ENCODE measurements around the gene ELF5.

ELF5 gene

DNA sequence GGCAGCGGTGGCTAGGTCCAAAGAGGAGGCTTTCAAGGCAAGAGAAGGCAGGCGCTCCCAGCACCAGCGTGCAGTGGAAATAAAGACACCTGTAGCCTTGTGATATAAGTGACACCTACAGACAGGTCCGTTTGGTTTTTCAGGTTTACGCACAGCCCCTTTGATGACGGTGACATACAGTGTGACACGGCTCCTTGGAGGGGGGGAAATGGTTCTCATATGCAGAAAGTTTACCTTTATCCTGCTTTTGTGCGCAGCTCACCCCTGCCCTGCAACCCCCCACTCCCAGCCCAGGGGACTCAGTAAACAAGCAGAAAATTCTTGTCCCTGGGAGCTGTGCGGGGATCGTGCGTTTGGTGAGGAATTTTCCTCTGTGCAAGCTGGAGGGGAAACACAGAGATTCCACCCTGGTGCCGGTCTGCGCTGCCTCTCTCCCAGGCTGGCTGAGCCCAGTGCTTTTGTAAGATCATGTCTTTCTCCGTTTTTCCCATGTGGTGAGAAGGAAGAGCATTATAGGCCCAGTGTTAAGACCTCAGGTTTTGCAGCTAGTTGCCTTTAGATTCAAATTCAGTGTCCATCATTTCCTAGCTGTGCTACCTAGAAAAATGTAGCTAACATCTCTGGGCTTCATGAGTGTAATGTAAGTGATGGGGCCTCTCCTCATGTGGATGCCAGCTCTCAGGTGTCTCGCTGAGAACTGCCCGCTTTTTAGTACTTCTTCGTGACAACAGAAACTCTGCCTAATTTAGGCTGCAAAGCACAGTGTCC is at the start of gene ELF5:
TSS of gene ELF5 (minus strand) at position 113 of the 768 bp plus-strand sequence. CDS start 8,045 bp downstream, outside the sequence.
- no peak for FAIRE-seq

DNA sequence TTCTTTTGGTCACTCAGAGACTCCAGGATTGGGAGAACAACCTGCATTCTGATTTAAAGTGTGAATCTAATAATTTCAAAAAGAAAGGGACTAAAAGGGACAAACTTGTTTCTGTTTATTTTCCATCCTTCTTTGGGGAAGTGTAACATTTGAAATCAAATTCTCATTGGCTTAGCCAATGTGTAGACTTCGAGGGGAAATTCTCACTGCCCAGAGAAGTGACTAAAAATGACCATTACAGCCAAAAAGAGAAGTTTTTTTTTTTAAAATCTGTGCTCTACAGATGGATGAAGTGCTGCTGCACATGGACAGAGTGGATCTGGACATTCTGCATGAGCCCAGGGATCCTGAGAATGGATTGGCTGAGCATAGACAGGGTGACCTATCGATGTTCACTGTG is 49.4 kb upstream of the ELF5 start:
- FAIRE-seq, result no peak

DNA sequence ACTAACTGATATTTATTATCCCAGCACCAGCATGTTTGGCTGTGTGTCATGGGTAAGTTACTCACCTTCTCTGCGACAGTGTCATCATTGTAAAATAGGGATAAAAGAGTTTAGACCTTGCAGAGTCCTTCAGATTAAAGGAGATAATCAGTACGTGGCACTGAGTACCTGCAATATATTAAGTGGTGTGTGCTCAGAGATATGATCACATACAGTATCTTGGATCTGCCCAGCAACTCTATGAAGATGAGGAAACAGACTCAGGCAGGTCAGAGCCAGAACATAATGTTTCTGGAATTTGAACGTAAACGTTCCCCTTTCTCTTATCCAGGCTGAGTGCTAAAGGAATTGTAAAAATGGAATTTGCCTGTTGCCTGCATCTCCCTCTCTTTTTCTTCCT is 46.9 kb upstream of the ELF5 start:
- FAIRE-seq, result no peak

DNA sequence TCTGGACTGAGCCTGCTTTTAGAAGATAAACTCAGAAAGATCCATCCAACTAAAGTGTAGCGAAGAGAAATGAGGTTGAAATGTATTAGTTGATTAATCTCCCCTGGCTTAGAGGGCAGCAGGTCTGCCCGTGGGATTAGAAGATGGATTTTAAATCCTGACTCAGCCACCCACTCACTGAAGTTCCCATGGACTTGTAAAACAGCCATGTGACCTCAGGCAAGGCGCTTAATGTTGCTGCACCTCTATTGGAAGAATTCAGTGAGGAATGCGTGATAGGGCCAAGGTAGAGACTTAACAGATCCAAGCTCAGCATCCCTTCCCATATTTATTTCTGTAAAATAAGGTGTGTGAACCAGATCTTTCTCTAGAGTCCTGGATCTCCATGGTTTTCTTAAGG is 45.1 kb upstream of the ELF5 start:
- FAIRE-seq, result no peak

DNA sequence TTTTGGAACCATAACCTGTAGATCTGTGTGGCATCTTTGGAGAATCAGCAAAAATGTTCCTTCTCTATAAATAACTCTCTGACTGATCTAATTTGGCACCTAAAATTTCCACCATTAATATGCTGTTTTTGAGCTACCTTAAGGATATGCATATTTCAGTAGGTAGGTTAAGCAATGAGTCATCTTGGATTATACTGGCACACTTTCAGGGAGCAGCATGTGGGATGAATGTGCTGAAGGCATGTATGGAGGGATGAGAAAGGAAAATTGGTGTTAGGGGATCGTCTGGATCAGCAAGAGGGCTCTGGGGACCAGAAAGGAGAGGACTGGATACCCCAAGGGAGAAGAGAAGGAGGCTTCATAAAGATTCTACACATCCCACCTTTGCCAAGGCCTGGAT is 44.6 kb upstream of the ELF5 start:
- FAIRE-seq, result no peak

DNA sequence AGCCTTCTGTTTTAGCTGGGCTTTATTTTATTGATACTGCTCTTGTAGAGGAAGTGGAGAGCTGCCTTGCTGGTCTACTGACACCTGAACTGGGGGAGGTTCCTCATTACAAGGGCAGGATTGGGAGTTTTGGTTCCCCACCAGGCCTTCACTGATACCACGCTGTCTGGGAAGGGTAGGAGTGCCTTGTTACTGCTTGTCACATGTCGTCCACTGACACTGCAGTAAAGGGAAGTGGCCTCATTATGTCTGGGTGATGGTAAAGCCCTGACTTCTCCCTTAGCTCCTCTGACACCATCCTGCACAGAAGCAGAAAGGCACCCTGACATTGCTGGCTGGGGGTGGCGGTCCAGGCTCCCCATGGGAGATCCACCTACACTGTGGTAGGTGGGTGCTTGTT is 38.7 kb upstream of the ELF5 start:
- FAIRE-seq, result no peak

DNA sequence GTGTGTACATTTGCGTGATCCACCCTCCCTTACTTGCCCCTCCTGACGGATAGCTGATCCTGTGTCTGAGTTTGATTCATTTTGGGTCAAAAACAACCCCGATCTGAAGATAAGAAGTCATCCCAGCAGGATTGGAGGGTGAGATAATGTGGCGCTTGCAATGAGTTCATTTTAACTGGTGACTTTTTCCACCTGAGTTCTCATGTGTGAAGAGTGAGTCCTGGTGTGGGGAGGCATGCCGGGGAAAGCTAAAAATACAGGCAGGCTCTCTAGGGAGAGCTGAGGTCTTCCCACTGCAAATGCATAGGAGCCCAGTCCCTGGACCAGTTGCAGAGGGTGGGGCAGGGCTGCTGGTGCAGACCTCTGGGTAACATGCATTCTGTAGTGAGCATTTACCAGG is 35.7 kb upstream of the ELF5 start:
- FAIRE-seq, result no peak

DNA sequence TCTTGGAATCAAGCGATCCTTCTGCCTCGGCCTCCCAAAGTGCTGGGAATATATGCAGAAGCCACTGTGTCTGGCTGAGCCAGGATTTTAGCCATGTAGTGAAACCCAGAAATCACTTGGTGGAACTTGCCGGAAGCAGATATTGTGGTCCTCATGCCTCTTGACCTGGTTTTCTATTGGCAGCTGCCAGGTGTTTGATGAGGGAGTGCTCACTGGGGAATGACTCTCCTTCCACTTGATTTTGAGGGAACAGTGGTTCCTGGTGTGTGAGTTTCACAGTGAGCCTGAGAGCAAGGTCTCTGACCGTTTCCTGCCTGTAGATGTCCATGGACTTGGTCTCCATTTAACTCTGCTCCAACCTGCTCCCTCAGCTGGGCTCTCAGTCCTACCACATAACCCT is 34.7 kb upstream of the ELF5 start:
- FAIRE-seq, result no peak

DNA sequence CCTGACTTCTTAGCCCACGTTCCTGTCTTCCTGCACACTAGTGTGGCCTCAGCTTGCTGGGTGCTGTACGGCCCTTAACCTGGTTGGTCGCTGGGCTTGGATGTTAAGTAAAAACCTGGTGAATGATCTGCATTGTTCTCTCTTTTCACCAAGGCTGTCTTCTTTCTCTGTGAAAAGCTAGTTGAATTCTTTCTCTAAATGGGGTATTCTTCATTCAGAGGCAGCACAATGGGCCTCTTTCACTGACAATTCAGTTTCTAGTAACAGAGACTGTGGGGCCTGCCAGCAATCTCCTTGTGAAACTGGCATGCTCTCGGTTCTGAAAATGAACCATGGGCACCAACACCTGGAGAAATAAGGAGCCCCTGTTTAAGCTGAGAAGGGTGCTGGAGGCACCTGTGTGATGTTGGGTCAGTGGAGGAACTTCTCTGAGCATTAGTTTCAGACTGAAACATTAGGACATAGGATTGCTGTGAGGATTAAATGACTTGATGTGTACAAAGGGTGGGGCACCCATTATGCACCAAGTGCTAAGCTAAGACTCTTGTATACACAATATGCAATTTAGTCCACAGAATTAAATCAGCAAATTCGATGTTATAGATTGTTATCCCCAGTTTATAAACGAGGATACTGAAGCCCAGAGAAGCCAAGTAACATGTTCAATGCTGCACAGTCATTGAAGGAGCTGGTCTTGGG is 33.1 kb upstream of the ELF5 start:
- no peak for FAIRE-seq

DNA sequence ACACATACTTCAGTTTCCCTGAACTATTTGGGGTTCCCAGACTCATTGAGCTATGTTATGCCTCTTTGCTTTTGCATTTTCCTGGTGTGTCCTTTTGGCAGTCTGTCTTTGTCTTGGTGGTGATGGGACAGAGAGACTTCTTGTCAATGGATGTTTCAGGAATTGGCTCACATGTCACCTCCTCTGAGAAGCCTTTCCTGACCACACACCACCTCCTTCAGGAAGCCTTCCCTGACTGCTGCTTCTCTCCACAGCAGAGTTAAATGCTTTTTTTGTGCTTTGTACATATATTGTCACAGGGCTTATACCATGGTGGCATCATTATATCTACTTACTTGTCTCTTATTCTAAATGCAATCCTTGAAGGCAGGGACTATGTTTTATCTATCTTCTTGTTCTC is 28.5 kb upstream of the ELF5 start:
- FAIRE-seq, result no peak

DNA sequence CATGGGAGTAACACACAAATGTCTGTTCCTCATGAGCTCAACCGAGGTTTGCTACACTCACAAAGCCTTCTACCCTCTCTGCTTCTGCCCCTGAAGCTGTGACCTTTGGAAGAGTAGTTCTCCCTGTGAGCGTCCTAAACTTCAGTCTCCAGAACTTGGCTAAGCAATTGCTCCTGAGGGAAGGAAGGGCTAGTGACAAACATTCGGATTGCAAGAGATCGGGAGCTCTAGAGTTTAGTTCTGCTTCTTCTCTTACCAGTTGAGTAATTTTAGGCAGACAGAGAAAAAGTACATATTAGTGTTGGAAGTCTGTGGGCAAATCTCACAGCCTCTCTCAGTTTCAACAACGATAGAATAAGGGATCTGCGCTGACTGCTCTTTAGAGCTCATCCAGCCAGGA is 27.3 kb upstream of the ELF5 start:
- no peak for FAIRE-seq

DNA sequence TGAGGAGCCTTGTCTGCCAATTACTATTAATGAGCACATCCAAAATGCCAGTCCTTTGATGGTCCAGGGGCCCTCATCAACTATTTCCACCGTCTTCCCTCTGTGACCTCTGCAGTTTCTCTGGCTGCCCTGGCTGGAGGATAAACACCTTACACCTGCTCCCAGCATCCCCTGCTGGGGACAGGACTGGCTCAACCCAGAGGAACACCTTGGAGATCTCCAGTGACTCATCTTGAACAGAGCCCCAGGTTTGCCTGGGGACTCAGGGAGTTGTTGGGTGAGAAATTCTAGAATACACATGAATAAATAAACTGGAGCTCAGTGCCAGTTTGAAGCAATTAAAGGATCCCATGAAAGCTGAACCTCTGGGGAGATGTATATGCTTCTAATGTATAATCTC is 24.0 kb upstream of the ELF5 start:
- FAIRE-seq, result no peak

DNA sequence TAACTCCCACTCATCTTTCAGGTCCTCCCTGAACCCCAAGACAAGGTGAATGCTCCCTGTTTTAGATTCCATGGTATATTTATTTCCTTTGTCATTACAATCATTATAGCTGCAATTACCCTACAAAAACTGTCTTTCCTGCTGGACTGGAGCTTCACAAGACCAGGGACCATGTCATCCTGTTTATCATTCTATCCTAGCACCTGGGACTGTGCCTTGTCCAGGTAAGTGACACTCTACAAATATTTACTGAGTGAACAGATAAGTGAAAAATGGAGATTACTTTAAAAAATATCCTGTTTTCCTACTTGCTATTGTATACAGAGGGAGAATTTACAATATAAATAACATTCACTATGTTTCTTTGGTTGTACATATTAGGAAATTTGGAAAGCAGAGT is 22.5 kb upstream of the ELF5 start:
- no peak for FAIRE-seq

DNA sequence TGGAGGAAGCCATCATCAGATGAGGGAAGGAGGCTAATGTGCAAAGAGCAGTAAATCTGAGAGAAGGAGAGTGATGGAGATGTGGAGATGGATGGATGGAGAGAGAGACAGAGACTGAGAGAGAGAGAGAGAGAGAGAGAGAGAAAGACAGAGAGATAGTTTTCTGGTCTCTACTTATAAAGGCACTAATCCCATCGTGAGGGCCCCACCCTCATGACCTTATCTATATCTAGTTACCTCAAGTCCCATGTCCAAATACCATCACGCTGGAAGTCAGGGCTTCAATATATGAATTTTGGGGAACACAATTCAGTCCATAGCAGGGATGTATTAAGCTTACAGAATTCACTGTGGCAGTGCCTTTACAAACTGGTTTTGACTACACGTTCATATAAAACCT is 21.2 kb upstream of the ELF5 start:
- no peak for FAIRE-seq

DNA sequence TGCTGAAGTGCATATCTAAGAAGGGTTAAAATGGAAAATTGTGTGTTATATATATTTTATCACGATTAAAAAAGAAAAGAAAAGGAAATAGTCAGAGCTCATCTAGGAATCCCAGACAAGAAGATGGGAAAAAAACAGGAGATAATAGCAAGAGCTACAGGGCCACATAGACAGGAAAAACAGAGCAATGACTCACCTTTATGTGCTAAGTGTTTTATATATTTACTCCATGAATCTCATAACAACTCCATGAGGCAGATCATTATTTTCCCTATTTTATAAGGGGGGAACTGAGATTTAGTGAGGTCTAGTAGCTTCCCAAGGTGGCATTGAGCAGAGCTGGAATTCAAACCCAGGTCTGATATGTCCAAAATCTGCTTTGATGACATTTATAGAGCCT is 18.1 kb upstream of the ELF5 start:
- FAIRE-seq, result no peak

DNA sequence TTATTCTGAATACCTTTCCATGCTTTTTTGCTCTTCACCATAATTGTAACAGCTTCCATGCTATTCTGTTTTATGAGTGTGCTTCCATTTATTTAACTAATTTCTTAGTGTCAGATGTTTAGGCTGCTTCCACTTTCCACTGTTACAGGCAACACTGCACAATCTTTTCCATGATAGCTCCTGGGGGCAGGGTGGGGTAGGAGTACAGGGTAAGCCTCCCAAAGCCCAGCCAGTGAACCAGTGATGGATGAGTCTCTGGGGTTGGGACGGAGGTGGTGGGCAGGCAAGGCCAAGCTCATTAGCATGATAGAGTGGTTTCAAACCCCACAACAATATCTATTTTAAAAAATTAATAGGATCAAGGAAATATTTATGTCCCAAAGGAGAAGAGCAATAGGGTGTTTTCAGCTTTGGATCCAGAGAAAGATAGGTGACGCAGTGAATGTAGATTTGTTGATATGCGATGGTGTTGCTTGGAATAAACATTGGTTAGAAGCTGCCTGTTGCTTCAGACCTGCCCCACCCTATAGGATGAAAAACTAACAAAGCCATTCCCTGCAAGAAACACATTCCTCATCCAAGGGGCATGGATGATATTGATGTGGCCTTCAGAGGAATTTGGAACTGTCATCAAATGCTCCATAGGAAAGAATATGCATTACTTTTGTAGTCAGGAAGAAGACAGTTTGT is 17.1 kb upstream of the ELF5 start:
- FAIRE-seq, result no peak

DNA sequence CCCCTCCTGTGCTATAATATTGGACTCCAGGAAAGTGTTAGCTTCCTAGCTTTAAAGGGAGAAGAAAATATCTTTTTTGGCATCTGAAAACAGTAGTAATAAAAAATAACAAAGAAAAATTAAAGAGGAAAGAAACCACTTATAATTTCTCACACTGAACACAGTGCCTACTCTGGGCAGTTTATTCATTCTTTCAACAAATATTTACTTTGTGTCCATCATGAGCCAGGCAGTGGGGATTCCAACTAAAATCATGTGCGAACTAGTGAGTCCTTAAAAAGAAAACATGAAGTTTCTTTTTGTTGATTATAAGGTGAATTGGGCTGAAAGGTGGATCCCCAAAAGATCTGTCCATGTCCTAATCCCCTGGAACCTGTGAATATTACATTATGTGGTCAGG is 16.0 kb upstream of the ELF5 start:
- FAIRE-seq, result no peak

DNA sequence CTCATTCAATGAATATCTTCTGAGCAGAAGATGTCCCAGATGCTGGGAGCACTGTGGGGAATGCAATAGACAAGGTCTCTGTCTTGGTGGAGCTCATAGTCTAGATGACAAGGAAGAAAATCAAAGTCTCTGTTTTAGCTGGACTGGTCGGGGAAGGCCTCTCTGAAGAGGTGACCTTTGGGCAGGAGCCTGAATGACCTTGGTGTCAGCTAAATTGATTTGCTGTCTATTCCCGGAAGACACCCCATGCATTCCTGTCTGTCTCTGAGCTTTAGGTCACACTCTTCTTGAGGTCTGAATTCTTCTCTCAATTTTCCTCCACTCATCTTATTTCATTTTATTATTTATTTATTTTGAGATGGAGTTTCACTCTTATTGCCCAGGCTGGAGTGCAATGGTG is 14.5 kb upstream of the ELF5 start:
- FAIRE-seq, result no peak

DNA sequence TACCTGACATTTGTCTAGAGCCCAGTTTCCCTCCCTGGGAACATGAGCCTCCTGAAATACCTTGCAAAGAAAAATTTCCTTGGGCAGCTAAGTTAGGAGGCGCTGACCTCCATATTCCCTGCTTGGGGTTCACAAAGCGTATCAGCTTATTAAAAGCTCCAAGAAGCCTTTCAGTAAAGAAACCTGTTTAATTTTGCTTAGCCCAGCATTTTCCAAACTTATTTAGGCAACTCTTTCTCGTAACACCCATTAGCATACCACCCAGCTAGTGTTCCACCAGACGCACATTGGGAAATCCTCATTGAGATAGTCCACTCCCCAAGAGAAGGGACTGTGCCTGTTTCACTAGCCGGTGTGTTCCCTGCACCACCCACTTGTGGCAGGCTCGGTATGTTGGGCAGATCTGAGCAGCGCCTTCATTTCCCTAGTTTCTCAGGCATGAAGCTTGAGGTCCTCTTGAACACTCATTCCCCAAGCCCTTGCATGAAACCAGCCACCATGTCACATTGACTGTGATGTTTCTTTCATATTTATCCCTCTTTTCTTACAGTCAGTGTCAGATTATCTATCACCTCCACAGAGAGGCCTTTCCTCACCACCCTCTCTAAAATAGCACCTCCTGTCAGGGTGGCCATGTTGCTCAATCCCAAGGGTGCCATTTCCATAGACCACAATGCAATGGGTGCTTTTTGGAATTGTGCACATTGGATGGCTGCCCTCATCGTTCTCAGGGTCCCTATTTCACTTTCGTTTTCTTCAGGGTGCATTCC is 12.5 kb upstream of the ELF5 start:
- no peak for FAIRE-seq

DNA sequence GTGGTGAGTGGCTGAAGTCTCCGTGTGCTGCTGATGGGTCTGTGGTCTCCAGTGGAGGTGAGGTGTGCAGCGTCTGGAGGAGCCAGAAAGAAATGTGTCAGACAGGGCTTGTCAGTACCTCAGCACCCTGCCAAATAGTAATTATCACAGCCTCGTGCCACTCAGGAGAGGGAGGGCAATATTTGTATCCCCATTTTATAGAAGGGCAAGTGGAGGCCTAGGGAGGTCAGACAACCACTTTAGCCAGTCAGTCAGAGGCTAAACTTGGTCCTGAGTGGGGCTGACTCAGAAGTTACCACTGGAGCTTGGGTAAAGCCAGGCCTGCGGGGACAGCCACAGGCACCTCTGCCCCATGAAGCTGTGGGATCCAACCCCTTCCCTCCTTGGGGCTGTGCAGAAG is 11.5 kb upstream of the ELF5 start:
- no peak for FAIRE-seq

DNA sequence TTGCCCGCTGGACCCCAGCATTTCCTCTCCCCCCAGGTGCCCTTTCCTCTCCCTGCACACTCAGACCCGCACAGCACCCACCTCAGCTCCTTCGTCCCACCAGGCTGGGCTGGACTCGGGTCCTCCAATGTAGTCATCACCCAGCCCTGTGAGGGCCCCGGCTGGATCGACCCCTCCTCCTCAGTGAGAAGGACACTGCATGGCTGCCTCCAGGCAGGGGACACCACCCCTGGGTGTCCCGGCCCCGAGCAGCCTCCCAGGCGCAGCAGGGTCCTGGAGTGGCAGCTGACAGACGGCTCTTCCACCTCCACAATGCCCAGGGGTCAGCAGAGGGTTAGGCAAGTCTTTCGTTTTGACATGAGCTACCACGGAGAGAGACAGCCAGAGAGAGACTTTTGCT is 11.1 kb upstream of the ELF5 start:
- no peak for FAIRE-seq

DNA sequence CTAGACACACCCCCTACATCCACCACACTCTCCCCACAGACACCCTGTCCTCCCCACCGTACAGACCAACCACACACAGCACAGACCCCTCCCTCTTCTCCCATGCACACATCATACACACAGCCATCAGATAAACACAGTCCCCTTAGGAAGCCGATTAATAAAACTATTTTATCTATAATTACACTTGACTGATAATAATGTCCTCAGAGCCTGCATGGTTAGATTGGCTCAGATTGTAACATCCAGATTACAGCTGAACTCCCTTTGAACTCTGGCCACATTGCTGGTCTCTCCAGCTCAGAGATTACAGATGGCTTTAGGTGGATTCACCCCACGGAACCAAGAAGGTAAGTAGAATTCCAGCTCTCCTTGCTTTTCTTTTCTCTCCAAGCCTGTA is 9.5 kb upstream of the ELF5 start:
- FAIRE-seq, result no peak

DNA sequence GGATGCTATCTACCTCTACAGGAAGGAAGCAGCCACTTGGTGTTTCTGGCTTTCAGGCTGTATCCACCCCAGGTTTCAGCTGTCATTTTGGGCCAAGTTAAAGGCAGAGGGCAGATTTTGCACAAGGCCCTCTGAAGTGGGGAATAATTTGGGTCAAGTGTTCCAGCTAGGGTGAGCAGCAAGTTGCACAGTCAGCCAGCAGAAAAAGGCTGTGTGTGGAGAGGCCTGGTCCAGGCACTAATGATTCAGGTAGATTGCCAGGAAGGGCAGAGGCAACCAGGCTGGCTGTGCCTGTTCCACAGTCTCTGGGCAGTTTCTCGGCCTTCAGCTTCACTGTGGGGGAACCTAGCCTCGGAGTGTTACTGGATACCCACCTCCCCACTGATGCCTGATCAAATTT is 8.6 kb upstream of the ELF5 start:
- no peak for FAIRE-seq

DNA sequence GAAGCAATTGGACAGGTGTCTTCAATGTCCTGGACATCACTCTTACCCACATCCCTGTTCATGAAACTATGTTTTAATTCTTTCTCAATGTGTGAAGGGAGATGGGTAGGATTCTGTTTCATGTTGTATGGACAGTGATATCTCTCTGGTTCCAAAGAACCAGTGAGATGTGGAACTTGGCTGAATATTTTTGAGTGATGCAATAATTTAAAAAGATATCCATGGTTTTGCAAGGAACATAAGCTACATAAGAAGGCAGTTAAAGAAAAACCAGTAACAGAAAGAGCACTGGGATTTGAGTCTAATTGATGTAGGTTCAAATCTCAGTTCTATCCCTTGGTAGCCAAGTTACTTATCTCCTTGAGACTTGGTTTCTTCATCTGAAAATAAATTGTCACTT is 7.7 kb upstream of the ELF5 start:
- FAIRE-seq, result no peak

Data from G401.6 (cell line).